ENCODE data around the gene ADCYAP1R1.

The ADCYAP1R1 gene

DNA sequence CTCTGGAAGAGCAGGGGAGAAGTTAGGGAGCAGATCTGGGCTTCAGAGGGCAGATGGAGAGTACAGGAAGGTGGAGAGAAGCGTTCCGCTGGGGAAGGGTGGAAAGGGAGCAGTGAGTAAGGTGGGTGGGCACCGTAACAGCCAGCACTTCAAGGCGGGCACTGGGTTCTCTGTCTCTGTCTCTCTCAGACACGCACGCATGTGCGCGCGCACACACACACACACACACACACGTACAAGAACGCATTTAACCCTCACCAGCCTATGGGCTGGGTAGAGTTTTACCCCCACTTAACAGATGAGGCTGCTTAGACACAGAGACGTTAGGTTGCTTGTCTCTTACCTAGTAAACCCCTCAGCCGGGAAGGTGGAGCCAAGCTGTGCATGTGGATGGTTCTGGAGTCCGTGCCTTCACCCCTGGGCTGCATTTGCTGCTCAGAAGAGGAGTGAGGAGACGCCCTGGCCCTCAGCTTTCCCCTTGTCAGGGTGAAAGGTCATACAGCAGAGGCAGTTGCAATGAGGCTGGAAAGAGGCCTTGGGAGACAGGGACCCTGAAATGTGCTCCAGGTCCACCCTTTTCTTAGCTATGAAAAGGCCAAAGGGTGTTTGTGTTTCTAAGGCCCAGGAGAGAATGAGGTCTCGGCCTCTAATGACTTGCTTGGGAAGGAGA lies 16.0 kb downstream of the ADCYAP1R1 start:
- no peak for DNase-seq (ENCODE audit: low read depth)

DNA sequence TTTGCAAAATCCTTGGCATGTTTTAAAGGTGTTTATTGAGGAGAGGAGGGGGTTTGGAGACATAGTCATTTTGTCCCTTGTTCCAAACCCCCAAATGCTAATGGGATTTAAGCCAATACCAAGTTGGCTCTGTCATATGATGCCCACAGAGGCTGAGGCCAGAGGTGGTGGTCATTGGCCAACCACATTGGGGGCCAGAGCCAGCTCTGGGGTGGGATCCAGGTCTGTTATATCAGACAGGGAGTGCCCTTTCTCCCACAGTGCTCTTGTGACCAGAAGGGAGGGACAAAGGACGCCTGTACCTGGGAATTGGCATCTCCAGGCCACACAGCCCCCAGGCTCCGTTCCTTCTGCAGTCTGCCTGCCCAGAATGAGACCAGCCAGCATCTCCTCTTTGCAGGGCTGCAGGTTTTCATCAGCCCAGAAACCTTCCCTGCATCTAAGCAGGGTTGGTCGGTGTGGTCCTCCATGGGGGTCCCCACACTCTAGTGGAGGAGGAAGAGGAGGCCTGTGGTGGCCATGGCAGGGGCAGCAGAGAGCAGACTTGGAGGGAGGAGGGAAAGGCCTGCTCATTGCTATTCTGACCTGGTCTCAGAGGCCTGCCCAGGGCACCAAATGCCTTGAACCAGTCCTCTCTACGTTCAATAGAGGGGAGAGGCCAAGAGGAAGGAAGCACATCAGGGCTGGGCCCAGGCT lies 17.9 kb downstream of the ADCYAP1R1 start:
- DNase-seq (ENCODE audit: low read depth), result no peak

DNA sequence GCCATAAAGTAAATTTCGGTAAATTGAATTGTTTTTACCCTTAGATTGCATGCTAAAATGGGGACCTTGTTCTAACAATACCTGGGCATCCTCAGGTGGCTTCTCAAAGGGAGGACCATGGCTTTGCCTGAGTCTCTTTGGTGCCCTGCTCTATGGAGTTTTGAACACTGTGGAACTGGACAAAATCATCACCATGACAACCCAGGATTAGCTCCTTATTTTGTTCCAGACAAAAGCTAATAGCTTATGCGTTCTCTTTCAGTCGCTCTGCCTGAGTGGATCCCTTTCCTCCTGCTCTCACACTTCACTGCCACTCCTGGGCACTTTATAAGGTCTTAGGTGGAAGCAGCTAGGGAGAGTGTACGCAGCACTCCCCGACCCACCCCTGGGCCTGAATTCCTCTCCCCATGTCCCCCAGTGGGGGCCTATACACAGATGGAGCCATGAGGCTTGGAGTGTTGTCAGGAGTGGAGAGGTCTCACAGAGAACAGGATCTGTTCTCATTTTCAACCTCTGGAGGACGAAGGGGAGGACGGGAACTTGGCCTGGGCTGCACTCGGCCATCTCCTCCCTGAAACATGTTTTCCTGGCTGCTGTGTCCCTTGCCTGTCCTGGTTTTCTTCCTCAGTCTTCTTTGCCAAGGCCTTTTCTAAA lies 19.0 kb downstream of the ADCYAP1R1 start:
- DNase-seq (ENCODE audit: low read depth), result no peak

GRCh38 chr7:31071645-31072029 lies 19.5 kb downstream of the ADCYAP1R1 start:
- DNase-seq (ENCODE audit: low read depth), result no peak

GRCh38 chr7:31073326-31074119 lies 21.4 kb downstream of the ADCYAP1R1 start:
- no peak for DNase-seq (ENCODE audit: low read depth)

- DNase-seq (ENCODE audit: low read depth), result no peak
Observed at GRCh38 chr7:31074120-31074383, 21.9 kb downstream of the ADCYAP1R1 start.

GRCh38 chr7:31074403-31075085 lies 22.4 kb downstream of the ADCYAP1R1 start:
- no peak for DNase-seq (ENCODE audit: low read depth)

DNA sequence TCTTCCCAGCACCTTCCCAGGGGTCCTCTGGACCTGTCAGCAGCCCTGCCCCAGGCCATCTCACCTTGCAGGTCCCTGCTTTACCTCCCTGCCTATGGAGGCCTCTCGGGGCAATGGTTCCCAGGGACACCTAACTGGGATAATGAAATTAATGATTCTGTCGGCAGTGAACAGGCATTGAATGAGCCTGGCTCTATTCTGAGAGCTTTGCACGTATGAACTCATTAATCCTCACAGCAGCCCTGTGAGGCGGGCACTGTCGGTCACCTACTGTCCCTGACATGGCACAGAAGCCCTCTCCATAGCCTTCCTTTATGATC lies 22.9 kb downstream of the ADCYAP1R1 start:
- DNase-seq (ENCODE audit: low read depth), result no peak

GRCh38 chr7:31076051-31076450 lies 23.9 kb downstream of the ADCYAP1R1 start:
- no peak for DNase-seq (ENCODE audit: low read depth)

GRCh38 chr7:31076641-31077310 lies 24.7 kb downstream of the ADCYAP1R1 start:
- no peak for DNase-seq (ENCODE audit: low read depth)

GRCh38 chr7:31077484-31078362 lies 25.6 kb downstream of the ADCYAP1R1 start:
- no peak for DNase-seq (ENCODE audit: low read depth)

GRCh38 chr7:31078363-31078990 lies 26.4 kb downstream of the ADCYAP1R1 start:
- no peak for DNase-seq (ENCODE audit: low read depth)

GRCh38 chr7:31079126-31079823 lies 27.2 kb downstream of the ADCYAP1R1 start:
- DNase-seq (ENCODE audit: low read depth), result no peak

GRCh38 chr7:31079824-31080511 lies 27.9 kb downstream of the ADCYAP1R1 start:
- DNase-seq (ENCODE audit: low read depth), result no peak

GRCh38 chr7:31080763-31081162 lies 28.7 kb downstream of the ADCYAP1R1 start:
- no peak for DNase-seq (ENCODE audit: low read depth)

- DNase-seq (ENCODE audit: low read depth), result no peak
Observed at GRCh38 chr7:31082017-31082416, 29.9 kb downstream of the ADCYAP1R1 start.

- DNase-seq (ENCODE audit: low read depth), result no peak
Observed at GRCh38 chr7:31082447-31082846, 30.3 kb downstream of the ADCYAP1R1 start.

GRCh38 chr7:31083210-31083786 lies 31.2 kb downstream of the ADCYAP1R1 start:
- no peak for DNase-seq (ENCODE audit: low read depth)

GRCh38 chr7:31084226-31084625 lies 32.1 kb downstream of the ADCYAP1R1 start:
- DNase-seq (ENCODE audit: low read depth), result no peak

Measured in HS-5 (cell line).